NCI-H1694 treated with DMSO at 0.1 percent for 48 hours (cell line): Measurements from ENCODE around the gene LINGO1.

Experiments used
- DNase-seq: peaks from one replicate; lab custom pipeline; 2025; lab: John Stamatoyannopoulos, UW

Gene LINGO1

GRCh38 chr15:77632534-77633133 is at the start of gene LINGO1:
Gene LINGO1 (minus strand): TSS chr15:77632912. CDS start chr15:77632315, 597 bp downstream.
- DNase-seq = no peak

- DNase-seq = no peak
These were observed 48.6 kb upstream of the LINGO1 start for GRCh38 chr15:77681362-77681761.

GRCh38 chr15:77676569-77677375 is 44.1 kb upstream of the LINGO1 start:
- DNase-seq = no peak

- DNase-seq = no peak
These were observed 43.2 kb upstream of the LINGO1 start for GRCh38 chr15:77675806-77676415.

GRCh38 chr15:77674327-77674726 is 41.6 kb upstream of the LINGO1 start:
- DNase-seq = no peak

GRCh38 chr15:77673866-77674265 is 41.2 kb upstream of the LINGO1 start:
- no peak for DNase-seq

- DNase-seq = no peak
These were observed 39.4 kb upstream of the LINGO1 start for GRCh38 chr15:77672135-77672534.

- no peak for DNase-seq
These were observed 38.8 kb upstream of the LINGO1 start for GRCh38 chr15:77671362-77672056.

- DNase-seq = no peak
These were observed 38.0 kb upstream of the LINGO1 start for GRCh38 chr15:77670558-77671361.

GRCh38 chr15:77669896-77670295 is 37.2 kb upstream of the LINGO1 start:
- DNase-seq = no peak

- no peak for DNase-seq
These were observed 34.9 kb upstream of the LINGO1 start for GRCh38 chr15:77667338-77668234.

- DNase-seq = no peak
These were observed 33.6 kb upstream of the LINGO1 start for GRCh38 chr15:77666296-77666660.

- DNase-seq = no peak
These were observed 33.0 kb upstream of the LINGO1 start for GRCh38 chr15:77665530-77666295.

- DNase-seq = no peak
These were observed 31.7 kb upstream of the LINGO1 start for GRCh38 chr15:77664428-77664827.

- no peak for DNase-seq
These were observed 30.5 kb upstream of the LINGO1 start for GRCh38 chr15:77663256-77663655.

- DNase-seq = peak; percentile 56
These were observed 26.9 kb upstream of the LINGO1 start for GRCh38 chr15:77659350-77660321.

- DNase-seq = no peak
These were observed 25.6 kb upstream of the LINGO1 start for GRCh38 chr15:77658304-77658703.

GRCh38 chr15:77657634-77658238 is 25.0 kb upstream of the LINGO1 start:
- no peak for DNase-seq
